PC-3 (cell line): Measurements from ENCODE around the gene FN3KRP. TPM values are rescaled to one million over a fixed set of nuclear protein-coding genes. Genes with fewer than 3 reads are reported as not detected.

Source experiments
- ATAC-seq: fragments of 200-7000 bp; cut with Tn5 transposase; 2 replicates; pipeline ENCODE4 v1.9.1; 2020; ENCODE audit warnings: mild to moderate bottlenecking, moderate library complexity
- BruUV-seq: library from RNA; stranded (reverse); fragments of 400-500 nt; replicated peaks from 2 replicates; lab custom pipeline; 2021; lab: Mats Ljungman, UMichigan
- CTCF ChIA-PET: fragments of 300-600 bp; sonication (Branson Sonifier 250); formaldehyde crosslinking; loops from one replicate; lab custom pipeline; 2022; ENCODE audit warnings: antibody characterized with exemption; lab: Charles Lee
- POLR2A ChIA-PET: fragments of 300-600 bp; sonication (Branson Sonifier 250); formaldehyde crosslinking; loops from one replicate; lab custom pipeline; 2022; ENCODE audit warnings: antibody characterized with exemption; ENCODE audit not compliant: unreplicated experiment; lab: Charles Lee
- DNase-seq: peaks from one replicate; pipeline ENCODE4 v3.0.0-alpha.2; 2015
- H2AFZ ChIP-seq: fragments of 300-600 bp; sonication (generic); 2 replicates; pipeline ENCODE4 v1.6.0; 2016; ENCODE audit warnings: antibody characterized with exemption, low read length
- H3F3A ChIP-seq: fragments of 300-600 bp; sonication (generic); one replicate; pipeline ENCODE4 v1.6.0; 2017; ENCODE audit warnings: antibody characterized with exemption, low read length, control low read depth, mild to moderate bottlenecking; ENCODE audit not compliant: unreplicated experiment
- H3K27ac ChIP-seq: fragments of 300-600 bp; sonication (generic); 2 replicates; pipeline ENCODE4 v1.5.1; 2016; ENCODE audit warnings: mild to moderate bottlenecking, low read length
- H3K27me3 ChIP-seq: fragments of 300-600 bp; sonication (generic); 2 replicates; pipeline ENCODE4 v1.6.1; 2016; ENCODE audit warnings: low read length, mixed read lengths
- H3K36me3 ChIP-seq: fragments of 300-600 bp; sonication (generic); 2 replicates; pipeline ENCODE4 v1.6.1; 2016; ENCODE audit warnings: low read depth, mixed run types, low read length, mixed read lengths
- H3K4me1 ChIP-seq: fragments of 300-600 bp; sonication (generic); 2 replicates; pipeline ENCODE4 v1.5.1; 2016; ENCODE audit warnings: low read length; ENCODE audit not compliant: insufficient read depth
- H3K4me2 ChIP-seq: fragments of 300-600 bp; sonication (generic); 2 replicates; pipeline ENCODE4 v1.6.0; 2016; ENCODE audit warnings: low read length
- H3K4me3 ChIP-seq: fragments of 300-600 bp; sonication (generic); 2 replicates; pipeline ENCODE4 v1.5.1; 2016; ENCODE audit warnings: mild to moderate bottlenecking, low read length, mixed read lengths
- H3K79me2 ChIP-seq: fragments of 300-600 bp; sonication (generic); 2 replicates; pipeline ENCODE4 v1.6.1; 2017; ENCODE audit warnings: low read length, mixed read lengths
- H3K9ac ChIP-seq: fragments of 300-600 bp; sonication (generic); 2 replicates; pipeline ENCODE4 v1.6.0; 2016; ENCODE audit warnings: mild to moderate bottlenecking, low read length
- H3K9me2 ChIP-seq: fragments of 300-600 bp; sonication (generic); replicated peaks from 2 replicates; pipeline ENCODE4 v1.6.1; 2016; ENCODE audit warnings: mixed run types, low read length, mixed read lengths
- H3K9me3 ChIP-seq: fragments of 300-600 bp; sonication (generic); 2 replicates; pipeline ENCODE4 v1.6.1; 2016; ENCODE audit warnings: low read length, mixed read lengths
- H4K20me1 ChIP-seq: fragments of 300-600 bp; sonication (generic); 2 replicates; pipeline ENCODE4 v1.6.1; 2016; ENCODE audit warnings: low read length, mixed read lengths
- CTCF ChIP-seq: fragments of 300-600 bp; sonication (generic); conservative IDR thresholded peaks from 2 replicates; pipeline ENCODE4 v1.5.1; 2017; ENCODE audit warnings: antibody characterized with exemption, low read depth, mild to moderate bottlenecking, low read length
- EZH2 ChIP-seq: fragments of 300-600 bp; sonication (generic); IDR thresholded peaks from one replicate; pipeline ENCODE4 v1.6.1; 2017; ENCODE audit warnings: antibody characterized with exemption, mild to moderate bottlenecking, low read length; ENCODE audit not compliant: unreplicated experiment
- EZH2phosphoT487 ChIP-seq: fragments of 300-600 bp; sonication (generic); IDR thresholded peaks from 2 replicates; pipeline ENCODE4 v1.6.1; 2018; ENCODE audit warnings: mild to moderate bottlenecking, antibody characterized with exemption, low read length, borderline replicate concordance
- intact Hi-C: fragments of 100-400 bp; cut with micrococcal nuclease; formaldehyde crosslinking; loops from 2 replicates; pipeline ENCODE4 v1.9.0; 2023
- total RNA-seq: library from RNA; depleted of rRNA; stranded (reverse); fragments of >200 nt; gene quantifications from 2 replicates; pipeline ENCODE4 v1.2.3, GENCODE V29; 2014

The FN3KRP gene
- total RNA-seq, 1 experiment from 2014 or later = 37.4 TPM

- TF ChIP-seq CTCF (no peak), EZH2 (no peak), EZH2phosphoT487 (no peak)
- H2AFZ ChIP-seq = no peak overlapping the region
- no peak for DNase-seq
- H3K4me3 ChIP-seq = no peak overlapping the region
- H3F3A ChIP-seq = no peaks in the 10 kb centered on the region
- ChIA-PET CTCF (no interaction called here), POLR2A (interaction anchor here (0.5 kb wide), 1 partner anchor 845 kb away, joined by 3 read pairs; no protein-coding TSS in a partner anchor)
- no peak overlapping the region for H3K9ac ChIP-seq
- H3K27me3 ChIP-seq = no peaks in the 10 kb centered on the region
- BruUV-seq = no TSS peak
- no peaks in the 10 kb centered on the region for H3K9me3 ChIP-seq
- no peaks in the 10 kb centered on the region for H3K9me2 ChIP-seq
- H3K36me3 ChIP-seq = no peaks in the 10 kb centered on the region
- no peak for ATAC-seq
- no peak overlapping the region for H3K27ac ChIP-seq
- intact Hi-C loops = no loop called here
- no peaks in the 10 kb centered on the region for H3K79me2 ChIP-seq
- no peaks in the 10 kb centered on the region for H4K20me1 ChIP-seq
- H3K4me2 ChIP-seq = no peak overlapping the region
- peaks cover 5% of the 10 kb centered on the region; the same call in 1 of the 2 replicates for H3K4me1 ChIP-seq
Observed at GRCh38 chr17:82703036-82703745, 13.3 kb upstream of the FN3KRP start.

- ATAC-seq (no peak), DNase-seq (no peak)
- Histone ChIP-seq H3K4me1 (peaks cover 2% of the 10 kb centered on the region; the same call in 1 of the 2 replicates), H3K27me3 (no peaks in the 10 kb centered on the region), H3K79me2 (no peaks in the 10 kb centered on the region), H4K20me1 (no peaks in the 10 kb centered on the region), H3K9me2 (no peaks in the 10 kb centered on the region), H3K4me2 (no peak overlapping the region), H3F3A (no peaks in the 10 kb centered on the region), H3K9ac (no peak overlapping the region), H3K9me3 (no peaks in the 10 kb centered on the region), H3K27ac (no peak overlapping the region), H2AFZ (no peak overlapping the region), H3K36me3 (no peaks in the 10 kb centered on the region), H3K4me3 (no peak overlapping the region)
- TF ChIP-seq EZH2 = no peak
- TF ChIP-seq EZH2phosphoT487 = no peak
- TF ChIP-seq CTCF = no peak
- ChIA-PET POLR2A (no interaction called here), CTCF (no interaction called here)
- no TSS peak for BruUV-seq
- intact Hi-C loops = no loop called here
Observed at GRCh38 chr17:82703935-82704865, 12.3 kb upstream of the FN3KRP start.
